Cortex of kidney (tissue), 1 donor: ENCODE results near the gene SLC5A6.

Experiments
- DNase-seq: peaks from one replicate; lab custom pipeline; 2025; lab: John Stamatoyannopoulos, UW

SLC5A6 gene

DNA sequence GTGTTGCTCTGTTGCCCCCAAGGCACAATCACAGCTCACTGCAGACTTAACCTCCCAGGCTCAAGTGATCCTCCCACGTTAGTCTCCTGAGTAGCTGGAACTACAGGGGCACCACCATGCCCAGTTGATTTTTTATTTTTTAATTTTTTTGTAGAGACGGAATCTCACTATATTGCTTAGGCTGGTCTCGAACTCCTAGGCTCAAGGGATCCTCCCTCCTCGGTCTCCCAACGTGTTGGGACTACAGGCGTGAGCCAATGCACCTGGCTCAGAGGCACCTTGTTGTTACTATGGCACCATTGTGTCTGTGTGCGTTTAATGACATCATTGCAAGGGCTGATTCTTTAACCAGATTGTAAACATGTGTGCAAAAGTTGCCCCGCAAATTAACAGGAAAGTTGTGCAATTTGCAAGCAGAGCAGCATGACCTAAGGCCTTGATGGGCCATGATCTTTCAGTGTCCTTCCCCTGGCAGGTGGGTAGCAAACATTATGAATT, 40.7 kb downstream of the SLC5A6 start:
- no peak for DNase-seq

- no peak for DNase-seq
These were observed 41.3 kb downstream of the SLC5A6 start for GRCh38 chr2:27170581-27171337.

- no peak for DNase-seq
These were observed 46.9 kb downstream of the SLC5A6 start for GRCh38 chr2:27164960-27165763.

GRCh38 chr2:27162151-27163121, 49.6 kb downstream of the SLC5A6 start:
- no peak for DNase-seq

- no peak for DNase-seq
These were observed 51.9 kb downstream of the SLC5A6 start for GRCh38 chr2:27160191-27160590.

GRCh38 chr2:27159271-27159670, 52.8 kb downstream of the SLC5A6 start:
- DNase-seq: no peak

DNA sequence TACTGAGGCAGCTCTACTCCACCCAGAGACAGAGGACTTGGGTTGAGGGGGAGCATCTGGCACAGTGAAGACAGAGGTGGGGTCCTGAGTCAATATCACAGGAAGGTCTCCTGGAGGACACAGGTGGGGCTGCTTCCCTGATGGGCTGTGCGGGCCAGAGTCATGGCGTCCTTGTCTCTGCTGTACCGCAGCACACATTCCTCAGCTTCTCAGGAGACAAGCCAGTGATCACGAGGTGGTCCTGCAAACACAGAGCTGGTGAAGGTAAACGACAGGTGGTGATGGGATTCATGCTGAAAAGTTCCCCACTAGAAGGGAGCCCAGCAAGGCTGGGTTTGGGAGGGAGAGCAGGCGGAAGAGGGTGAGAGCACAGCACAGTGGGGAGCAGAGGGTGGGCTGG, 53.6 kb downstream of the SLC5A6 start:
- DNase-seq: no peak

GRCh38 chr2:27155069-27155520, 57.0 kb downstream of the SLC5A6 start:
- DNase-seq: no peak

DNA sequence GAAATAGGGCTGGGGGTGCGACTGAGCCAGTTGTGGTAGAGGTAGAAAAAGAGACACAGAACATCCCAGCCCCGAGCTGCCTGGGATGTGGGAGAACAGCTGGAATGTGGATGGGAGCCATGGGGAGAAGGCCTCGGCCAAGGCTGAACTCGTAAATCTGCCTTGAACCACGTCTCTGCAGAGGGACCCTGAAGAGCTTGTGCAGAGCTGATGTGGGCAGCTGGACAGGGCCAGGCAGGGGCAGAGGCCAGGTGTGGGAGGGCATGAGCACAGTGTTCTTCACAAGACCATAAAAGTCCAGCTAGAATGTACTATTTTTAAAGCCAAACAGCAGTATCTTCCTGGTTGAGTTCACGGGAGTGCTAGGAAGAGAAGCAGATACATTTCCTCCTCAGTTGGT, 57.6 kb downstream of the SLC5A6 start:
- DNase-seq: no peak

GRCh38 chr2:27152796-27153464, 59.1 kb downstream of the SLC5A6 start:
- DNase-seq: no peak

- DNase-seq: no peak
These were observed 59.8 kb downstream of the SLC5A6 start for GRCh38 chr2:27152102-27152795.

GRCh38 chr2:27150639-27151230, 61.3 kb downstream of the SLC5A6 start:
- DNase-seq: no peak
